IMR-90 (cell line): Measurements from ENCODE around the gene ANKHD1. TPM values are rescaled to one million over a fixed set of nuclear protein-coding genes. Genes with fewer than 3 reads are reported as not detected.

Source experiments
- CTCF ChIP-seq: conservative IDR thresholded peaks from 2 replicates; pipeline ENCODE4 v1.5.1; 2012; ENCODE audit warnings: mild to moderate bottlenecking, low read depth, low read length, improper control_type of control experiment
- FOS ChIP-seq: fragments of 150-350 bp; IDR thresholded peaks from 2 replicates; pipeline ENCODE4 v1.6.1; 2016; ENCODE audit warnings: low read depth, low read length
- RFX5 ChIP-seq: IDR thresholded peaks from 2 replicates; pipeline ENCODE4 v1.8.0; 2012; ENCODE audit warnings: low read depth, mild to moderate bottlenecking, low read length, moderate library complexity
- USF2 ChIP-seq: fragments of 150-350 bp; IDR thresholded peaks from 2 replicates; pipeline ENCODE4 v1.6.1; 2017; ENCODE audit warnings: mild to moderate bottlenecking, antibody characterized with exemption, low read length, low read depth
- polyA plus RNA-seq, 3 experiments: library from polyadenylated mRNA; depleted of rRNA; stranded (reverse); fragments of >200 nt; gene quantifications; 2 replicates each; pipeline ENCODE4 v1.2.3, GENCODE V29; 2012; ENCODE audit warnings: low replicate concordance in 1 of 3
- total RNA-seq: library from RNA; depleted of rRNA; stranded (reverse); fragments of >200 nt; gene quantifications from 2 replicates; pipeline ENCODE4 v1.2.3, GENCODE V29; 2012

The ANKHD1 gene
- total and polyA plus RNA-seq, 2 of the 4 experiments (the other 2 are of a cell fraction): 32.1 to 36.7 TPM

DNA sequence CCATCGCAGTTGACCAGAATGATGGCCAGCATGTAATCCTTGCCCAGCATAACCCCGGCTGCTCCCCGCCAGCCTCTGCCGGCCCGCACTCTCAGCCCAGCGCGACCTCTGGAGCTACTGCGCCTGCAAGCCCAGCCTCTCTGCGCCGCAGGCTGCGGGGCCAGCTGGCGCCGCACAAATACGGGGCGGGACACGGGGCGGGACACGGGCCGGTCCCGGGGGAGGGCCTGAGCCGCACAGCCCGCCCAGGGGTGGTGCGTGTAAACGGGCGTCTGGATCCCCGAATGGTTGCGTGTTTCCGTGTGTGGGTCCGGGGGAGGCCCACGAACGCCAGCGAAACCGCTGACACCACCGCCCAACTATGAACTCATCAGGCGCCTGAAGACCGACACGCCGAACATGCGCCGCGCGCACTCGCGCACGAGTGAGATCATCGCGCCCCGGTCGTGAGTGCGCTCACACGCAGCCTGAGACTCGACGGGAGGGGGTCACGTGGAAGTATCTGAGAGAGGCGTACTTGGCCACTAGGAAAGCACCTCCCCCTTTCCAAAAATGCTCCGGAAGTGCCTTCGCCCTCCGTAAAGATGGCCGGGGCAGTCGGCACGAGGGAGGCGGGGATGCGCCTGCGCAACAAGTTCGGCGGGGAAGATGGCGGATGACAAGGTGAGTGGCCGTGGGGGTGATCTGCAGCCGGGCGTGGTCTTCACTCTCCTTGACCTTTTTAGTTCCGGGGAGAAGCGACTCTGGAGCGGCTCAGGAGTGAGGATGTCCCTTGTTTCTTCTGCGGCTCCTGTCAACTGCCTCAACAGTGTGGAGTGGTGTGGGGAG, 162.8 kb downstream of the ANKHD1 start, which contains the start of the genes APBB3 and SLC35A4 (continued):
- TF ChIP-seq CTCF: no peak
- peak; percentile 41; the same call in 1 of the 2 replicates for TF ChIP-seq RFX5
- TF ChIP-seq FOS: peak; percentile 48; the same call in 1 of the 2 replicates
- TF ChIP-seq USF2: peak; percentile 93
